ENCODE data around the gene MGAM2.

The MGAM2 gene

DNA sequence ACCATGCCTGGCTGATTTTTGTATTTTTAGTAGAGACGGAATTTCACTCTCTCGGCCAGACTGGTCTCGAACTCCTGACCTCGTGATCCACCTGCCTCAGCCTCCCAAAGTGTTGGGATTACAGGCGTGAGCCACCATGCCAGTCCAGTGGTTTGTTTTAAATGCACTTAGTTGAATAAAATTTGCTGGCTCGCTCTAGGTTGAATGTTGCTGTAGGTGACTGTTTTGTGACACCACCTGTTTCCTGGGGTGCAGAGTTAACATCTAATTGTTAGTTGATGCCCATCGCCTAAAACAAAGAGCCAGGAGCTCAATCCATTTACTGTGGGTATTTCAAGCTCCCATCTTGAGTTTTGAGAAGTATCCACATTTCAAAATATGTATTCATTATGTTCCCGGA is 31.2 kb downstream of the MGAM2 start:
- Histone ChIP-seq H3K9me3 (ENCODE audit: low read length) (no peaks in the 10 kb centered on the region), H3F3A (ENCODE audit: insufficient read depth, low read length) (no peaks in the 10 kb centered on the region), H2AFZ (ENCODE audit: low read length) (no peak overlapping the region), H4K20me1 (ENCODE audit: insufficient read depth, low read length) (no peaks in the 10 kb centered on the region), H3K36me3 (ENCODE audit: insufficient read depth, low read length) (no peaks in the 10 kb centered on the region), H3K27ac (ENCODE audit: low read depth, low read length, poor library complexity, severe bottlenecking) (no peak overlapping the region), H3K4me2 (ENCODE audit: low read length) (no peak overlapping the region), H3K9me2 (ENCODE audit: low read depth, low read length) (no peaks in the 10 kb centered on the region), H3K79me2 (ENCODE audit: insufficient read depth, low read length) (no peaks in the 10 kb centered on the region), H3K4me3 (ENCODE audit: low read depth, low read length, poor library complexity, severe bottlenecking) (no peak overlapping the region), H3K27me3 (ENCODE audit: insufficient read depth, low read length) (no peaks in the 10 kb centered on the region), H3K9ac (ENCODE audit: low read length) (no peak overlapping the region), H3K4me1 (ENCODE audit: insufficient read depth, low read length, severe bottlenecking) (no peaks in the 10 kb centered on the region)
- TF ChIP-seq, protein P1, sequence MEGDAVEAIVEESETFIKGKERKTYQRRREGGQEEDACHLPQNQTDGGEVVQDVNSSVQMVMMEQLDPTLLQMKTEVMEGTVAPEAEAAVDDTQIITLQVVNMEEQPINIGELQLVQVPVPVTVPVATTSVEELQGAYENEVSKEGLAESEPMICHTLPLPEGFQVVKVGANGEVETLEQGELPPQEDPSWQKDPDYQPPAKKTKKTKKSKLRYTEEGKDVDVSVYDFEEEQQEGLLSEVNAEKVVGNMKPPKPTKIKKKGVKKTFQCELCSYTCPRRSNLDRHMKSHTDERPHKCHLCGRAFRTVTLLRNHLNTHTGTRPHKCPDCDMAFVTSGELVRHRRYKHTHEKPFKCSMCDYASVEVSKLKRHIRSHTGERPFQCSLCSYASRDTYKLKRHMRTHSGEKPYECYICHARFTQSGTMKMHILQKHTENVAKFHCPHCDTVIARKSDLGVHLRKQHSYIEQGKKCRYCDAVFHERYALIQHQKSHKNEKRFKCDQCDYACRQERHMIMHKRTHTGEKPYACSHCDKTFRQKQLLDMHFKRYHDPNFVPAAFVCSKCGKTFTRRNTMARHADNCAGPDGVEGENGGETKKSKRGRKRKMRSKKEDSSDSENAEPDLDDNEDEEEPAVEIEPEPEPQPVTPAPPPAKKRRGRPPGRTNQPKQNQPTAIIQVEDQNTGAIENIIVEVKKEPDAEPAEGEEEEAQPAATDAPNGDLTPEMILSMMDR (IDR thresholded peaks at IDR 0.05; ENCODE audit: low read length), result no peak
- no peak for TF ChIP-seq EZH2 (IDR thresholded peaks at IDR 0.05; ENCODE audit: borderline replicate concordance, low read length)

DNA sequence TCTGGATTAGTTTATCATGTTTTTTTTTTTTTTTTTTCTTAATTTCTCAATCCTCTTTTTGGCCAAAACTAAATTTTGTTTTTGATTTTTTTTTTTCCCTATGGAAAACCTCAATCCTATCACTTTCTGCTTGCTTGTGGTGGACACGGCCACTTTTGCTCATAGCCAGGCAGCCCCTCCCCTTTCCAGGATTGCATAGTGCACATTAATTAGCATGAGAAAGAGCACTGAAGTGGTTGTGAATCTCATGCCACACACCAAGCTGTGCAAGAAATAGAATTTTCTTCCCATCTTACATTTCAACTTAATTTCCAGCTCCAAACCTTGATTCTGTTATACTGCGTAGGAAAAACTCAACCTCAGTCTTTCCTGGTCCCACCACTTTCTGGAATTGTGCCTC is 34.6 kb downstream of the MGAM2 start:
- Histone ChIP-seq H3K27ac (ENCODE audit: low read depth, low read length, poor library complexity, severe bottlenecking) (no peak overlapping the region), H3K4me2 (ENCODE audit: low read length) (no peak overlapping the region), H2AFZ (ENCODE audit: low read length) (no peak overlapping the region), H3K36me3 (ENCODE audit: insufficient read depth, low read length) (no peaks in the 10 kb centered on the region), H3K27me3 (ENCODE audit: insufficient read depth, low read length) (no peaks in the 10 kb centered on the region), H3K9me2 (ENCODE audit: low read depth, low read length) (no peaks in the 10 kb centered on the region), H3F3A (ENCODE audit: insufficient read depth, low read length) (no peaks in the 10 kb centered on the region), H3K4me3 (ENCODE audit: low read depth, low read length, poor library complexity, severe bottlenecking) (no peak overlapping the region), H3K4me1 (ENCODE audit: insufficient read depth, low read length, severe bottlenecking) (no peaks in the 10 kb centered on the region), H4K20me1 (ENCODE audit: insufficient read depth, low read length) (no peaks in the 10 kb centered on the region), H3K9ac (ENCODE audit: low read length) (no peak overlapping the region), H3K79me2 (ENCODE audit: insufficient read depth, low read length) (no peaks in the 10 kb centered on the region), H3K9me3 (ENCODE audit: low read length) (no peaks in the 10 kb centered on the region)
- TF ChIP-seq, protein P1 (IDR thresholded peaks at IDR 0.05; ENCODE audit: low read length), result no peak
- no peak for TF ChIP-seq EZH2 (IDR thresholded peaks at IDR 0.05; ENCODE audit: borderline replicate concordance, low read length)

DNA sequence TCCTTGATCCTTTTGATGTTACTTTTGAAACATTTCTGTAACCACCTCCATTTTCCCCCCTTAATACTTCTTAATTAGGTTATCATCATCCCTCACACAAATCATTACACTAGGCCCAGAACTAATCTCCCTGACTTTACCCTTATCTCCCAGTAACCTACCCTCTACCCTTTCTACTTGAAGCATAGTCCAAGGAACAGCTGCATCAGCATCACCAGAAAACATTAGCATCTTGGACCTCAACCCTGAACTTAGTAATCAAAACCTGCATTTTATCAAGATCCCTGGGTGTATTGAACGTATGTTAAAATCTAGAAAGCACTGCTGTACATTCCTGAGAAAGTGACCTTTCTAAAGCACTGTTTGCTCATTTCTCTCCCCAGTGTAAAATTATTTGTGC is 38.8 kb downstream of the MGAM2 start:
- no peaks in the 10 kb centered on the region for H3K9me3 ChIP-seq (ENCODE audit: low read length)
- H3K9ac ChIP-seq (ENCODE audit: low read length), result no peak overlapping the region
- no peak overlapping the region for H3K4me2 ChIP-seq (ENCODE audit: low read length)
- H3K27me3 ChIP-seq (ENCODE audit: insufficient read depth, low read length), result no peaks in the 10 kb centered on the region
- H4K20me1 ChIP-seq (ENCODE audit: insufficient read depth, low read length), result no peaks in the 10 kb centered on the region
- no peaks in the 10 kb centered on the region for H3K9me2 ChIP-seq (ENCODE audit: low read depth, low read length)
- TF ChIP-seq EZH2 (IDR thresholded peaks at IDR 0.05; ENCODE audit: borderline replicate concordance, low read length), result no peak
- TF ChIP-seq, protein P1 (IDR thresholded peaks at IDR 0.05; ENCODE audit: low read length), result no peak
- H3K27ac ChIP-seq (ENCODE audit: low read depth, low read length, poor library complexity, severe bottlenecking), result no peak overlapping the region
- H2AFZ ChIP-seq (ENCODE audit: low read length), result no peak overlapping the region
- no peak overlapping the region for H3K4me3 ChIP-seq (ENCODE audit: low read depth, low read length, poor library complexity, severe bottlenecking)
- no peaks in the 10 kb centered on the region for H3K4me1 ChIP-seq (ENCODE audit: insufficient read depth, low read length, severe bottlenecking)
- no peaks in the 10 kb centered on the region for H3K36me3 ChIP-seq (ENCODE audit: insufficient read depth, low read length)
- H3K79me2 ChIP-seq (ENCODE audit: insufficient read depth, low read length), result no peaks in the 10 kb centered on the region
- no peaks in the 10 kb centered on the region for H3F3A ChIP-seq (ENCODE audit: insufficient read depth, low read length)

Measured in OCI-LY1 (cell line).